Karpas-422 (cell line): ENCODE data around the gene NRG3. TPM values are rescaled to one million over a fixed set of nuclear protein-coding genes. Genes with fewer than 3 reads are reported as not detected.

Experiments
- DNase-seq: peaks from one replicate; pipeline ENCODE4 v3.0.0-alpha.2; 2015
- H2AFZ ChIP-seq: fragments of 200-600 bp; sonication (generic); 2 replicates; pipeline ENCODE4 v1.6.1; 2014; ENCODE audit warnings: antibody characterized with exemption, low read length, mixed read lengths
- H3K27ac ChIP-seq: fragments of 200-600 bp; sonication (generic); 2 replicates; pipeline ENCODE4 v1.5.1; 2014; ENCODE audit warnings: mild to moderate bottlenecking, low read length, moderate library complexity
- H3K27me3 ChIP-seq: fragments of 200-600 bp; sonication (generic); 2 replicates; pipeline ENCODE4 v1.6.1; 2014; ENCODE audit warnings: low read length, mixed read lengths
- H3K36me3 ChIP-seq: fragments of 200-600 bp; sonication (generic); 2 replicates; pipeline ENCODE4 v1.6.1; 2014; ENCODE audit warnings: low read length, mixed read lengths; ENCODE audit not compliant: insufficient read depth
- H3K4me1 ChIP-seq: fragments of 200-600 bp; sonication (generic); 2 replicates; pipeline ENCODE4 v1.6.1; 2014; ENCODE audit warnings: mild to moderate bottlenecking, low read length, mixed read lengths
- H3K4me2 ChIP-seq: fragments of 200-600 bp; sonication (generic); 2 replicates; pipeline ENCODE4 v1.6.1; 2014; ENCODE audit warnings: low read length, low read depth, mild to moderate bottlenecking; ENCODE audit not compliant: poor library complexity, severe bottlenecking
- H3K4me3 ChIP-seq: fragments of 200-600 bp; sonication (generic); 2 replicates; pipeline ENCODE4 v1.5.1; 2014; ENCODE audit warnings: mild to moderate bottlenecking, antibody characterized with exemption, low read length, mixed read lengths
- H3K79me2 ChIP-seq: fragments of 200-600 bp; sonication (generic); 2 replicates; pipeline ENCODE4 v1.6.1; 2014; ENCODE audit warnings: mild to moderate bottlenecking, low read length, mixed read lengths
- H3K9ac ChIP-seq: fragments of 200-600 bp; sonication (generic); 2 replicates; pipeline ENCODE4 v1.6.0; 2014; ENCODE audit warnings: low read length
- H3K9me2 ChIP-seq: fragments of 200-600 bp; sonication (generic), shearing (Covaris generic); replicated peaks from 2 replicates; pipeline ENCODE4 v1.6.0; 2014; ENCODE audit warnings: mild to moderate bottlenecking, low read length, moderate library complexity; ENCODE audit not compliant: insufficient read depth
- H3K9me3 ChIP-seq: fragments of 300-700, 200-600 bp; sonication (generic); 2 replicates; pipeline ENCODE4 v1.6.1; 2014; ENCODE audit warnings: low read length, mixed read lengths
- H4K20me1 ChIP-seq: fragments of 200-600 bp; sonication (generic); 2 replicates; pipeline ENCODE4 v1.6.1; 2014; ENCODE audit warnings: mild to moderate bottlenecking, antibody characterized with exemption, low read length, low read depth; ENCODE audit not compliant: insufficient read depth
- total RNA-seq: library from RNA; depleted of rRNA; stranded (reverse); fragments of >200 nt; shearing (Covaris generic); gene quantifications from 2 replicates; pipeline ENCODE4 v1.2.3, GENCODE V29; 2014; ENCODE audit warnings: low replicate concordance

NRG3 gene
- total RNA-seq, 1 experiment from 2014 or later: not detected

DNA sequence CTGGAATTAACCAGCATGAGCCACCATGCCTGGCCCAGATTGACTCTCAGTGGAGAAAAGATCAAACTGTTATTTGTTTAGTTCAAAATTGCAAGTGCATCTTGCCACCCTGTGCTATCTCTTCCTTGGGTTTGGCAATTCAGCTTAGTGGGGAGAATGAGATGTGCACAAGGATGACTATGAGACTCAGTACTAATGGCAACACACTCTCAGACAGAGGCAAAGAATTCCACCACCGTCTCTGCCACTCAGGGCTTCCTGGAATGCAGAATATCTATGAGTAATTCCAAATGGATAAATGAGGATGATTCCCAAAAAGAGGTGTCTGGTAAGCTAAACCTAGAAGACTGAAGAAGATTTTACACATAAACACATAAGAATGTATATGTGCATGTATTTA, 525.8 kb downstream of the NRG3 start:
- no peaks in the 10 kb centered on the region for H3K27me3 ChIP-seq
- H3K9ac ChIP-seq: no peak overlapping the region
- no peaks in the 10 kb centered on the region for H4K20me1 ChIP-seq
- no peak overlapping the region for H3K4me3 ChIP-seq
- H3K9me2 ChIP-seq: no peaks in the 10 kb centered on the region
- no peaks in the 10 kb centered on the region for H3K9me3 ChIP-seq
- no peak overlapping the region for H3K4me2 ChIP-seq
- H3K36me3 ChIP-seq: no peaks in the 10 kb centered on the region
- no peaks in the 10 kb centered on the region for H3K79me2 ChIP-seq
- no peaks in the 10 kb centered on the region for H3K4me1 ChIP-seq
- H2AFZ ChIP-seq: no peak overlapping the region
- H3K27ac ChIP-seq: no peak overlapping the region
- DNase-seq: no peak

DNA sequence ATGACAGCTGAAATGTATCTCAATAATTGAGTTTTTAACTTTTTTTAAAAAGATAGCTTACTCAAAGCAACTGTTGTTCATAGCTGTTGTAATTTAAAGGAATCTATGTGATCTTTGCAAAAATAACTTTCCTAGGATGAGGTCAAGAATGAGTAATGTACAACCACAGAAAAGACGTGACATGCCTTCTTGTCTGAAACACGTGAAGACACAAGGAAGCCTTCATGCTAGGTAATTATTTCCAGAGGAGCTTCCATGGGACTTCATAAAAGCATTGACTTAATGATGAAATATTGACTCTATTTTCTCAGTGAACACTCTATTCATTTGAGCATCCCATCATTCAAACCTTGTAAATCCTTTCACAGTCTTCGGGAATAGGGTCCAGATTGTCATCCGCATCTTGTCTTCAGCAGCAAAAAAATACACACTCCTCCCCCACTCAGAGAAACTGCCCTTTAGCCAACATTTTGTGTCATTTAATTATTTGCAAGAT, 528.0 kb downstream of the NRG3 start:
- H3K4me2 ChIP-seq: no peak overlapping the region
- no peak for DNase-seq
- no peak overlapping the region for H3K4me3 ChIP-seq
- H2AFZ ChIP-seq: no peak overlapping the region
- H3K4me1 ChIP-seq: no peaks in the 10 kb centered on the region
- no peak overlapping the region for H3K27ac ChIP-seq
- no peak overlapping the region for H3K9ac ChIP-seq
- H3K36me3 ChIP-seq: no peaks in the 10 kb centered on the region
- no peaks in the 10 kb centered on the region for H3K9me2 ChIP-seq
- no peaks in the 10 kb centered on the region for H3K9me3 ChIP-seq
- no peaks in the 10 kb centered on the region for H4K20me1 ChIP-seq
- H3K79me2 ChIP-seq: no peaks in the 10 kb centered on the region
- no peaks in the 10 kb centered on the region for H3K27me3 ChIP-seq

- no peak overlapping the region for H2AFZ ChIP-seq
- H3K79me2 ChIP-seq: no peaks in the 10 kb centered on the region
- no peaks in the 10 kb centered on the region for H4K20me1 ChIP-seq
These were observed 534.7 kb downstream of the NRG3 start for GRCh38 chr10:82409671-82410070.

GRCh38 chr10:82411416-82411815, 536.4 kb downstream of the NRG3 start:
- Histone ChIP-seq H3K36me3 (no peaks in the 10 kb centered on the region), H3K27me3 (no peaks in the 10 kb centered on the region), H3K4me3 (no peak overlapping the region), H3K9ac (no peak overlapping the region), H3K9me3 (no peaks in the 10 kb centered on the region), H3K27ac (no peak overlapping the region), H3K9me2 (no peaks in the 10 kb centered on the region), H3K4me2 (no peak overlapping the region), H2AFZ (no peak overlapping the region), H3K79me2 (no peaks in the 10 kb centered on the region), H3K4me1 (no peaks in the 10 kb centered on the region), H4K20me1 (no peaks in the 10 kb centered on the region)
- DNase-seq: no peak

More at GRCh38 chr10:82409671-82410070, 534.7 kb downstream of the NRG3 start:
- DNase-seq: no peak
- H3K27me3 ChIP-seq: no peaks in the 10 kb centered on the region
- H3K36me3 ChIP-seq: no peaks in the 10 kb centered on the region
- no peak overlapping the region for H3K4me2 ChIP-seq
- no peak overlapping the region for H3K9ac ChIP-seq
- no peaks in the 10 kb centered on the region for H3K9me3 ChIP-seq
- no peaks in the 10 kb centered on the region for H3K9me2 ChIP-seq
- H3K27ac ChIP-seq: no peak overlapping the region
- no peak overlapping the region for H3K4me3 ChIP-seq
- no peaks in the 10 kb centered on the region for H3K4me1 ChIP-seq

GRCh38 chr10:82420001-82420400, 545.0 kb downstream of the NRG3 start:
- Histone ChIP-seq H3K4me1 (no peaks in the 10 kb centered on the region), H3K36me3 (no peaks in the 10 kb centered on the region), H3K4me3 (no peak overlapping the region), H3K9me3 (0 out of 2 replicates have a peak, but pooled peaks cover 2% of the 10 kb centered on the region), H3K79me2 (no peaks in the 10 kb centered on the region), H2AFZ (no peak overlapping the region), H3K27me3 (no peaks in the 10 kb centered on the region), H3K27ac (no peak overlapping the region), H3K9ac (no peak overlapping the region), H3K9me2 (no peaks in the 10 kb centered on the region), H3K4me2 (no peak overlapping the region), H4K20me1 (no peaks in the 10 kb centered on the region)
- no peak for DNase-seq

DNA sequence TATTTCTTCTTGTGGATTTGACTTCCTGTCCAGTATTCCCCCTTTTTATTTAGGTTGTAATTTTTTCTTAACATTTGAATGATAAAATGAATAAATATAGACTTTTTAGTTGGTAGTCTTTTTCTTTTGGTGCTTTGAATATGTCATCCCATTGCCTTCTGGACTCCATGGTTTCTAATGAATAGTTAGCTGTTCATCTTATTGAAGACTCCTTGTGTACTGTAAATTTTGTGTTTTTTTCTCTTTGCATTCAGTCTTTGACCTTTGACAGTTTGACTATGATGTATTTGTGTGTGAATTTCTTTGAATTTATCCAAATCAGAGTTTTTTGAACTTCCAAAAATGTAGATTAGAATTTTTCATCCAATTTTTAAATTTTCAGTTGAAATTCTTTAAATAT, 554.3 kb downstream of the NRG3 start:
- no peaks in the 10 kb centered on the region for H3K36me3 ChIP-seq
- no peaks in the 10 kb centered on the region for H3K27me3 ChIP-seq
- no peak overlapping the region for H3K9ac ChIP-seq
- no peaks in the 10 kb centered on the region for H3K4me1 ChIP-seq
- no peaks in the 10 kb centered on the region for H3K9me2 ChIP-seq
- H3K79me2 ChIP-seq: no peaks in the 10 kb centered on the region
- no peak overlapping the region for H3K27ac ChIP-seq
- H2AFZ ChIP-seq: no peak overlapping the region
- H3K9me3 ChIP-seq: 0 out of 2 replicates have a peak, but pooled peaks cover 6% of the 10 kb centered on the region
- no peaks in the 10 kb centered on the region for H4K20me1 ChIP-seq
- no peak for DNase-seq
- H3K4me3 ChIP-seq: no peak overlapping the region
- H3K4me2 ChIP-seq: no peak overlapping the region

DNA sequence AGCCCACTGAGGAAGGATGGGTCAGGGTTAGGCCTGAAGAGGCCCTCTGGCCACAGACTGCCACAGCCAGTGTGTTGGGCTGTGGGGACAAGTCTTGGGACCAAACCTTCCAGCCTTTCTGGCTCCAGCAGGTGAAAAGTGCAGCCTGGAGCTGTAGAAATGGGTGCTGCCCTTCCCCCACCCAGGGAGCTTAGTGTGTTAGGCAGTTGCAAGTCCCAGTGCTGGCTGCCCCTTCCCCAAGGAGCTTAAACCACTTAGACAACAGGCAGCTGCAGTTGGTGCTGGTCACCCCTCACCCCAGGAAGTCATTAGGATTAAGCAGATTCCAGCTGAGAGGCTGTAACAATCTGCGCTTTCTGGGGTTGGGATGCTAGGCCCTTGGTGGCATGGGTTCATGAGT, 563.3 kb downstream of the NRG3 start:
- H3K4me3 ChIP-seq: no peak overlapping the region
- H3K9ac ChIP-seq: no peak overlapping the region
- no peaks in the 10 kb centered on the region for H3K27me3 ChIP-seq
- H3K4me1 ChIP-seq: no peaks in the 10 kb centered on the region
- H2AFZ ChIP-seq: no peak overlapping the region
- H3K79me2 ChIP-seq: no peaks in the 10 kb centered on the region
- no peaks in the 10 kb centered on the region for H3K36me3 ChIP-seq
- no peak for DNase-seq
- no peak overlapping the region for H3K27ac ChIP-seq
- no peaks in the 10 kb centered on the region for H3K9me2 ChIP-seq
- no peaks in the 10 kb centered on the region for H3K9me3 ChIP-seq
- no peak overlapping the region for H3K4me2 ChIP-seq
- no peaks in the 10 kb centered on the region for H4K20me1 ChIP-seq

DNA sequence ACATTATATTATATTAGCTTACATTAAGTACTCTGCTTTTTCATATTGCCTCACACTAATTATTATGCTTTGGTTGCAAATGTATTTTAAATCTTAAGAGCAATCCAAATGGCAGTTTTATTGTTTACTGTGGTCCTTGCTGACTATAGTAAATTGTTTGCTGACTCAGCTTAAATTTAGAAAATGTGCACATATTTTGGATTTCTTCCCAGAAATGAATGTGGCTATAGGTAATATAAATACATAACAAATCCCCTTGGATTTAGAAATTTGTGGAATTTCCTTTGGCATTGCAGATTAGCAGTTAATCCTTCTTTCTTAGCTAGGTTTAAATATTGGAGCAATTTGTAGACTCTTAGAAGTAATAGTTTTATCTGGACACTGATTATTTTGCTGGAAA, 565.8 kb downstream of the NRG3 start:
- no peak overlapping the region for H3K9ac ChIP-seq
- H3K4me3 ChIP-seq: no peak overlapping the region
- no peak overlapping the region for H3K27ac ChIP-seq
- no peaks in the 10 kb centered on the region for H3K36me3 ChIP-seq
- DNase-seq: no peak
- no peaks in the 10 kb centered on the region for H3K79me2 ChIP-seq
- H3K9me2 ChIP-seq: no peaks in the 10 kb centered on the region
- no peaks in the 10 kb centered on the region for H3K4me1 ChIP-seq
- no peak overlapping the region for H2AFZ ChIP-seq
- no peaks in the 10 kb centered on the region for H4K20me1 ChIP-seq
- no peaks in the 10 kb centered on the region for H3K9me3 ChIP-seq
- no peaks in the 10 kb centered on the region for H3K27me3 ChIP-seq
- H3K4me2 ChIP-seq: no peak overlapping the region

- no peak overlapping the region for H3K4me3 ChIP-seq
- no peaks in the 10 kb centered on the region for H3K79me2 ChIP-seq
- no peaks in the 10 kb centered on the region for H3K9me2 ChIP-seq
- no peak overlapping the region for H2AFZ ChIP-seq
- DNase-seq: no peak
- no peaks in the 10 kb centered on the region for H3K27me3 ChIP-seq
- no peaks in the 10 kb centered on the region for H3K36me3 ChIP-seq
- H3K9me3 ChIP-seq: no peaks in the 10 kb centered on the region
- no peak overlapping the region for H3K9ac ChIP-seq
- H3K4me2 ChIP-seq: no peak overlapping the region
- no peak overlapping the region for H3K27ac ChIP-seq
- H3K4me1 ChIP-seq: no peaks in the 10 kb centered on the region
- H4K20me1 ChIP-seq: no peaks in the 10 kb centered on the region
These were observed 577.1 kb downstream of the NRG3 start for GRCh38 chr10:82452046-82452445.
